Tibial nerve (tissue), 4 donors: ENCODE measurements around the gene NFXL1. TPM values are rescaled to one million over a fixed set of nuclear protein-coding genes. Genes with fewer than 3 reads are reported as not detected.

ENCODE experiments used
- DNase-seq, 2 donors: peaks; one replicate each; pipeline ENCODE4 v3.0.0-alpha.2; 2019; ENCODE audit warnings: low spot score in 2 of 2
- H3K27ac ChIP-seq, 4 donors: fragments of 200-600 bp; sonication (generic) in 3 of 4; one replicate each; pipeline ENCODE4 v1.5.1; 2017 to 2019; ENCODE audit warnings: mild to moderate bottlenecking in 1 of 4
- H3K27me3 ChIP-seq, 2 donors: fragments of 200-600 bp; sonication (generic) in 1 of 2; one replicate each; pipeline versions ENCODE4 v1.5.1 to v1.6.0; 2017 to 2019
- H3K36me3 ChIP-seq, 3 donors: fragments of 200-600 bp; sonication (generic); one replicate each; pipeline ENCODE4 v1.5.1; 2018 to 2019
- H3K4me1 ChIP-seq, 4 donors: fragments of 200-600 bp; sonication (generic) in 3 of 4; one replicate each; pipeline ENCODE4 v1.5.1; 2017 to 2019
- H3K4me3 ChIP-seq, 4 donors: fragments of 200-600 bp; sonication (generic) in 3 of 4; one replicate each; pipeline ENCODE4 v1.5.1; 2017 to 2019; ENCODE audit warnings: mild to moderate bottlenecking in 1 of 4, moderate library complexity in 1 of 4
- H3K9me3 ChIP-seq, 4 donors: fragments of 200-600 bp; sonication (generic) in 3 of 4; one replicate each; pipeline ENCODE4 v1.5.1; 2017 to 2019
- EP300 ChIP-seq, 2 donors: sonication (generic); formaldehyde crosslinking; IDR thresholded peaks; one replicate each; pipeline ENCODE4 v1.6.1; 2017; ENCODE audit warnings: antibody characterized with exemption in 2 of 2, mild to moderate bottlenecking in 1 of 2
- POLR2A ChIP-seq, 2 donors: fragments of 450-650 bp; IDR thresholded peaks; one replicate each; pipeline ENCODE4 v1.6.1; 2017; ENCODE audit warnings: antibody characterized with exemption in 2 of 2, mild to moderate bottlenecking in 2 of 2, moderate library complexity in 2 of 2
- WGBS, 2 donors: methylation state at CpG; one replicate each; pipeline ENCODE4 v1.1.5; 2018; 5-methylcytosine and 5-hydroxymethylcytosine counted together
- total RNA-seq, 4 donors: library from RNA; depleted of rRNA; stranded (reverse); fragments of >200 nt; gene quantifications; one replicate each; pipeline ENCODE4 v1.1.0, GENCODE V29; 2016
- TF ChIP-seq, protein P1 (sequence below), 5 experiments: fragments of 200-600 bp in 3 of 5; fragments of 450-650 bp in 2 of 5; sonication (generic) in 3 of 5; IDR thresholded peaks; one replicate each; pipeline ENCODE4 v1.5.1; 2016 to 2019; ENCODE audit warnings: antibody characterized with exemption in 5 of 5, mild to moderate bottlenecking in 3 of 5, moderate library complexity in 2 of 5

Gene NFXL1
- total RNA-seq, 4 donors from 2014 or later, result 12.2 to 18.0 (median 15.6) TPM

DNA sequence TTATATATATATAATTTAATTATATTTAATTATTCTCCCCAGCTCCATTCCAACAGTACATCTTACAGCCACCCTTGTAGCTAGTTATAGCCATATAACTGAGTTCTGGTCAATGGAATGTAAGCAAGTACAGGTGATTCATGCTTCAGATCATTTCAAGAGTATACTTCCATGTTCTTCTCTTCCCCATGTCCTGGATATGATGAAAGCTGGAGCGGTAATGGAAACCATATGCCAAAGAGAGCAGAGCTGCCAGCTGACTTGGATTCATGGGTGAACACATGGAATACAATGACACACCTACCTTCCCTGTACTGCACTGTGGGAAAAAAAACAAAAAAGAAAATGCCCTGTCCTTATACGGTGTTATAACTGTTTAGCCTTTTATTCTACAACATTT lies 59.0 kb downstream of the NFXL1 start:
- WGBS, 2 donors, result 89 to 94% methylated on average over 2 of the region's 2 CpGs
- TF ChIP-seq POLR2A (IDR thresholded peaks at IDR 0.05) (no peak), EP300 (IDR thresholded peaks at IDR 0.05) (no peak)
- TF ChIP-seq, protein P1, sequence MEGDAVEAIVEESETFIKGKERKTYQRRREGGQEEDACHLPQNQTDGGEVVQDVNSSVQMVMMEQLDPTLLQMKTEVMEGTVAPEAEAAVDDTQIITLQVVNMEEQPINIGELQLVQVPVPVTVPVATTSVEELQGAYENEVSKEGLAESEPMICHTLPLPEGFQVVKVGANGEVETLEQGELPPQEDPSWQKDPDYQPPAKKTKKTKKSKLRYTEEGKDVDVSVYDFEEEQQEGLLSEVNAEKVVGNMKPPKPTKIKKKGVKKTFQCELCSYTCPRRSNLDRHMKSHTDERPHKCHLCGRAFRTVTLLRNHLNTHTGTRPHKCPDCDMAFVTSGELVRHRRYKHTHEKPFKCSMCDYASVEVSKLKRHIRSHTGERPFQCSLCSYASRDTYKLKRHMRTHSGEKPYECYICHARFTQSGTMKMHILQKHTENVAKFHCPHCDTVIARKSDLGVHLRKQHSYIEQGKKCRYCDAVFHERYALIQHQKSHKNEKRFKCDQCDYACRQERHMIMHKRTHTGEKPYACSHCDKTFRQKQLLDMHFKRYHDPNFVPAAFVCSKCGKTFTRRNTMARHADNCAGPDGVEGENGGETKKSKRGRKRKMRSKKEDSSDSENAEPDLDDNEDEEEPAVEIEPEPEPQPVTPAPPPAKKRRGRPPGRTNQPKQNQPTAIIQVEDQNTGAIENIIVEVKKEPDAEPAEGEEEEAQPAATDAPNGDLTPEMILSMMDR (IDR thresholded peaks at IDR 0.05), result no peak
- Histone ChIP-seq H3K9me3 (no peaks in the 10 kb centered on the region), H3K4me3 (no peak overlapping the region), H3K27me3 (no peaks in the 10 kb centered on the region), H3K36me3 (peaks cover 0 to 20% (median 0%) of the 10 kb centered on the region in 3 donors), H3K4me1 (no peaks in the 10 kb centered on the region), H3K27ac (no peak overlapping the region)
- DNase-seq, result no peak

DNA sequence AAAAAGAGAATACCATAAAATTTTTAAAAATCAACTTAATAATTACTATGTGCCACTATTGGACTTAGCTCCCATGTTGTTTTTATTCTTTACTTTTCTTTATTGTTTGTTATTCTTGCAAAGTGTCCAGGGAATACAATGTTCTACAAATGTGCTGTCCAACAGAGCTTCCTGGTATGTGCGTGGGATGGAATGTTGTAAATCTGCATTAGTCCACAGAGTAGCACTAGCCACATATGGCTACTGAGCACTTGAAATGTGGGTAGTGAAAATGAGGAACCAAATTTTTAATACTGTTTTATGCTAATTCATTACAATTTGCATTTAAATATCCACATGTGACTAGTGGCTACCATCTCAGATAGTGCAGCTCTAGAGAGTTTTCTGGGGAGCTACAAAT lies 62.2 kb downstream of the NFXL1 start:
- no peaks in the 10 kb centered on the region for H3K27me3 ChIP-seq
- no peak overlapping the region for H3K4me3 ChIP-seq
- no peaks in the 10 kb centered on the region for H3K9me3 ChIP-seq
- H3K4me1 ChIP-seq, result no peaks in the 10 kb centered on the region
- TF ChIP-seq POLR2A (IDR thresholded peaks at IDR 0.05), result no peak
- peaks cover 0 to 44% (median 0%) of the 10 kb centered on the region in 3 donors for H3K36me3 ChIP-seq
- WGBS, 2 donors, result 65 to 89% methylated on average over 1 of the region's 1 CpG
- no peak overlapping the region for H3K27ac ChIP-seq
- no peak for DNase-seq

DNA sequence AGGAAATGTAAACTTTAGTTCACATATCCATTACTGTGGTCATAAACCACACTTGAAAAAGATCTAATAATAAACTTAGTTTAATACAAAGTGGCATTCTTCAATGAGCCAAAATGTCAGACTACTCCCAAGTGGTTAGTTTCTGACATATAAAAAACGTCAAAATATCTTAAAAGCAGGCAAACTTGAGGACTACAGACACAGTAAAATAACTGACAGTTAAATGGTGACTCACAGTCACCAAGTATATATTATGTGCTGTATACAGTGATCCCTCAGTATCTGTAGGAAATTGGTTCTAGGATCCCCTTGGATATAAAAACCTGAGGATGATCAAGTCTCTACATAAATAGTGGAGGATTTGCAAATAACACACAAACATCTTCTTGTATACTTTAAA lies 64.9 kb downstream of the NFXL1 start:
- H3K9me3 ChIP-seq, result no peaks in the 10 kb centered on the region
- H3K27ac ChIP-seq, result no peak overlapping the region
- H3K4me3 ChIP-seq, result no peak overlapping the region
- H3K4me1 ChIP-seq, result no peaks in the 10 kb centered on the region
- TF ChIP-seq EP300 (IDR thresholded peaks at IDR 0.05) (no peak), POLR2A (IDR thresholded peaks at IDR 0.05) (no peak)
- TF ChIP-seq, protein P1 (IDR thresholded peaks at IDR 0.05), result no peak
- H3K36me3 ChIP-seq, result peaks cover 0 to 55% (median 0%) of the 10 kb centered on the region in 3 donors
- no peak for DNase-seq
- H3K27me3 ChIP-seq, result no peaks in the 10 kb centered on the region
- WGBS, 2 donors, result 33 to 38% methylated on average over 1 of the region's 1 CpG

DNA sequence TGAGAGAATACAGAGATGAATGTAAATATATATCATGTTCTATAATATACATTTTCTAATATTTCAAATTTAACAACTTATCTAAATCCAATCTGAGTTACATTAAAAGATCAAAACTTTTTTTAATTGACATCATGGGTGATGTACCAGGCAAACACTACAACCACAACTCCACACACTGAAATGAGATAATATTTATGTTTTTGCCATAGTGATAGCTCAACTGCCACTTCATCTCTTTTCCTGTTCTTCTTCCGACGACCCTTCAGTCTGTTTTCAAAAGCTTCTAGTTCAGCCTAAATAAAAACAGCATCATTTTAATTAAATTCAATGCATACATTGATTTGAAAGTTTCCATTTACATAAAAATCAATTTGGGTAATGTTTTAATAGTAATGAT lies 66.3 kb downstream of the NFXL1 start:
- Histone ChIP-seq H3K9me3 (no peaks in the 10 kb centered on the region), H3K4me3 (no peak overlapping the region), H3K27me3 (no peaks in the 10 kb centered on the region), H3K4me1 (no peaks in the 10 kb centered on the region), H3K27ac (no peak overlapping the region), H3K36me3 (peaks cover 0 to 45% (median 0%) of the 10 kb centered on the region in 3 donors)
- WGBS, 2 donors, result 89 to 92% methylated on average over 2 of the region's 2 CpGs
- TF ChIP-seq, protein P1 (IDR thresholded peaks at IDR 0.05), result no peak
- DNase-seq, result no peak

DNA sequence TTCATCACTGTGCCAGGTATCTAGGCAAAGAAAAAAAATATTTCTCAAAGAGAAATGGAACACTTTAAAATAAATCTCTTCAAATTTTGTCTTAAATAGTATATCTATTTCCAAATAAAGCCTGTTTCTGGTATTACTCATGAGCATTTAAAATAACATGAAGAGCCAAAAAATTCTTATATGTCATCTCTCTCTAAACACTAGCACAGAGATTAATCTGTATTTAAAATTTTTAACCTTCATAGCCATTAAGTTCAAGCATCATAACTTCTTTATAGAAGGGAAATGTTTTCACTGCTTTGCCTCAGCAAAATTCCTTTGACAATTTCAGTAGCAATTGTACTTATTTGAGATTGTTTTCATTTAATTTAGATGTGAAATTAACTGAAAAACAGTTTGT lies 71.4 kb downstream of the NFXL1 start:
- peaks cover 0 to 8% (median under 1%) of the 10 kb centered on the region in 4 donors for H3K4me1 ChIP-seq
- DNase-seq, result no peak
- TF ChIP-seq EP300 (IDR thresholded peaks at IDR 0.05), result no peak
- TF ChIP-seq, protein P1 (IDR thresholded peaks at IDR 0.05), result no peak
- TF ChIP-seq POLR2A (IDR thresholded peaks at IDR 0.05), result no peak
- H3K4me3 ChIP-seq, result no peak overlapping the region
- peaks cover 0 to 25% (median 0%) of the 10 kb centered on the region in 3 donors for H3K36me3 ChIP-seq
- H3K27me3 ChIP-seq, result no peaks in the 10 kb centered on the region
- H3K27ac ChIP-seq, result no peak overlapping the region
- no peaks in the 10 kb centered on the region for H3K9me3 ChIP-seq

DNA sequence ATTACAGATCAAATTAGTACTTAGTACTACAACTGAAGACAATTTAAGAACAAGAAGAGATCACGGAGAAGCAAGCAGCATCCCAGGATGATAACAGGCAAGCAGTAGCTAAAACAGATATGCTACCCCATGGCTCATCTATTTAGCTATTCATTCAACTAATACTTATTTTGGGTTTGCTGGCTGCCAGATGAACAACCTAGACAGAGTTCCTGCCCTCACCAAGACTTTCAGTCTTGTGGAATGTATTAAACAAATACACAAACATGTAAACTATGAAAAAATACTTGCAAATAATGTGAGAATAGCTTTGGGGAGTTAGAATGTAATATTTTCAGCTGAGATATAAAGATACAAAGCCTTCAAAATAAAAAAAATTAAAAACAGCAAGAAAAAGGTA lies 74.1 kb downstream of the NFXL1 start:
- 89 to 94% methylated on average over 1 of the region's 1 CpG for WGBS, 2 donors
- DNase-seq, result no peak
- Histone ChIP-seq H3K9me3 (no peaks in the 10 kb centered on the region), H3K27ac (no peak overlapping the region), H3K27me3 (no peaks in the 10 kb centered on the region), H3K4me1 (peaks cover 0 to 34% (median 15%) of the 10 kb centered on the region in 4 donors), H3K36me3 (peaks cover 0 to 4% (median 0%) of the 10 kb centered on the region in 3 donors), H3K4me3 (no peak overlapping the region)
- TF ChIP-seq POLR2A (IDR thresholded peaks at IDR 0.05) (no peak), EP300 (IDR thresholded peaks at IDR 0.05) (no peak)
- TF ChIP-seq, protein P1 (IDR thresholded peaks at IDR 0.05), result no peak
